HuH-7.5 (cell line): Measurements from ENCODE around the gene NABP2.
A peak's percentile ranks its signal among the peaks of the same experiment; 100 is the strongest.
"Not testable (repeated sequence)": the region's sequence is repeated elsewhere in the genome, so short reads cannot be mapped to it uniquely, and the experiment has no call there.

Source experiments
- DNase-seq: peaks from one replicate; pipeline ENCODE4 v3.0.0; 2011; ENCODE audit warnings: low spot score

NABP2 gene

GRCh38 chr12:56244494-56244893 lies 20.4 kb downstream of the NABP2 start:
- DNase-seq: no peak

- DNase-seq: no peak
Observed at GRCh38 chr12:56247923-56248322, 23.8 kb downstream of the NABP2 start.

- DNase-seq: no peak
Observed at GRCh38 chr12:56248711-56249110, 24.6 kb downstream of the NABP2 start.

GRCh38 chr12:56252649-56253048 lies 28.5 kb downstream of the NABP2 start:
- DNase-seq: no peak

GRCh38 chr12:56253091-56253490 lies 28.9 kb downstream of the NABP2 start:
- DNase-seq: no peak

GRCh38 chr12:56255671-56256070 lies 31.5 kb downstream of the NABP2 start:
- DNase-seq: no peak

GRCh38 chr12:56256326-56256960 lies 32.3 kb downstream of the NABP2 start:
- DNase-seq: no peak

GRCh38 chr12:56257071-56257470 lies 32.9 kb downstream of the NABP2 start:
- no peak for DNase-seq

- peak; percentile 85 for DNase-seq
Observed at GRCh38 chr12:56257491-56258067, 33.4 kb downstream of the NABP2 start.

- DNase-seq: peak; percentile 92
Observed at GRCh38 chr12:56258068-56258819, 34.1 kb downstream of the NABP2 start, which contains the start of gene ANKRD52. Gene ANKRD52, minus strand, starts transcription at chr12:56258384. Its CDS starts 115 bp downstream, at chr12:56258269.

- DNase-seq: no peak
Observed at GRCh38 chr12:56258820-56259183, 34.7 kb downstream of the NABP2 start.

GRCh38 chr12:56260380-56260779 lies 36.2 kb downstream of the NABP2 start:
- no peak for DNase-seq

- no peak for DNase-seq
Observed at GRCh38 chr12:56260921-56261320, 36.8 kb downstream of the NABP2 start.

- DNase-seq: peak; percentile 3
Observed at GRCh38 chr12:56261503-56262232, 37.5 kb downstream of the NABP2 start.

GRCh38 chr12:56262955-56263354 lies 38.8 kb downstream of the NABP2 start:
- DNase-seq: not testable (repeated sequence)

- DNase-seq: not testable (repeated sequence)
Observed at GRCh38 chr12:56266068-56266692, 42.0 kb downstream of the NABP2 start.

GRCh38 chr12:56266693-56267442 lies 42.7 kb downstream of the NABP2 start, which contains the start of gene COQ10A:
Gene COQ10A, plus strand, starts transcription at chr12:56266942. Its CDS starts 177 bp downstream, at chr12:56267119.
- peak; percentile 95 for DNase-seq

GRCh38 chr12:56267443-56268071 lies 43.4 kb downstream of the NABP2 start:
- peak; percentile 63 for DNase-seq

- DNase-seq: no peak
Observed at GRCh38 chr12:56271031-56271430, 46.9 kb downstream of the NABP2 start.

- DNase-seq: not testable (repeated sequence)
Observed at GRCh38 chr12:56272468-56272867, 48.3 kb downstream of the NABP2 start.

GRCh38 chr12:56274299-56274698 lies 50.2 kb downstream of the NABP2 start:
- no peak for DNase-seq
